Stomach (tissue), 4 donors: ENCODE measurements around the gene NR5A2.

ENCODE experiments used
- CTCF ChIP-seq, 7 experiments: fragments of 450-650 bp in 4 of 7; fragments of 200-600 bp in 3 of 7; sonication (generic) in 3 of 7; IDR thresholded peaks; one replicate each; pipeline ENCODE4 v1.5.1; 2016 to 2019; ENCODE audit warnings: antibody characterized with exemption in 7 of 7, control low read depth in 2 of 7, mild to moderate bottlenecking in 1 of 7
- EP300 ChIP-seq: sonication (generic); formaldehyde crosslinking; IDR thresholded peaks from one replicate; pipeline ENCODE4 v1.6.1; 2017; ENCODE audit warnings: antibody characterized with exemption
- POLR2A ChIP-seq, 4 donors: fragments of 450-650 bp; IDR thresholded peaks; one replicate each; pipeline ENCODE4 v1.6.1; 2016; ENCODE audit warnings: antibody characterized with exemption in 4 of 4, control low read depth in 2 of 4, mild to moderate bottlenecking in 1 of 4, moderate library complexity in 1 of 4
- POLR2AphosphoS5 ChIP-seq, 3 donors: sonication (generic); formaldehyde crosslinking; IDR thresholded peaks; one replicate each; pipeline ENCODE4 v1.6.1; 2016; ENCODE audit warnings: antibody characterized with exemption in 3 of 3

- TF ChIP-seq CTCF (IDR thresholded peaks at IDR 0.05), result no peak
- no peak for TF ChIP-seq POLR2A (IDR thresholded peaks at IDR 0.05)
- TF ChIP-seq EP300, result no peak
- TF ChIP-seq POLR2AphosphoS5 (IDR thresholded peaks at IDR 0.05), result no peak
Observed at GRCh38 chr1:200043336-200043668, 15.8 kb downstream of the NR5A2 start.
